T-helper 1 cell treated with Interleukin-12 subunit alpha and Interleukin-12 subunit beta and Interleukin-4 antibody, amounts not matched to agents 30 ng/mL and 1 ng/mL, for 36 hours (primary cell): ENCODE measurements around the gene TRIM15. TPM values are rescaled to one million over a fixed set of nuclear protein-coding genes. Genes with fewer than 3 reads are reported as not detected.

ENCODE experiments used
- total RNA-seq: library from RNA; stranded (reverse); gene quantifications from 2 replicates; pipeline ENCODE4 v1.2.3, GENCODE V29; 2022

TRIM15 gene
- total RNA-seq, 1 donor from 2014 or later, result 0.76 TPM

Other genes starting within 250 kb of the TRIM15 start
- gene HLA-A, start 221.0 kb upstream of the TRIM15 start, total RNA-seq, result 2,396 and 2,407 TPM in 2 replicates
- 63.0 and 68.2 TPM in 2 replicates for gene POLR1H, start 102.3 kb upstream of the TRIM15 start, total RNA-seq
- gene PPP1R11, start 96.3 kb upstream of the TRIM15 start, total RNA-seq, result 67.2 and 72.3 TPM in 2 replicates
- not detected in 2 replicates for gene RNF39, start 87.8 kb upstream of the TRIM15 start, total RNA-seq
- not detected in 2 replicates for gene TRIM31, start 50.5 kb upstream of the TRIM15 start, total RNA-seq
- not detected in 2 replicates for gene TRIM40, start 27.4 kb upstream of the TRIM15 start, total RNA-seq
- gene TRIM10, start 2.3 kb upstream of the TRIM15 start, total RNA-seq, result 0.34 and 0.37 TPM in 2 replicates
- gene TRIM26, start 49.9 kb downstream of the TRIM15 start, total RNA-seq, result 72.4 and 74.2 TPM in 2 replicates
- gene TRIM39, start 163.4 kb downstream of the TRIM15 start, total RNA-seq, result 11.3 and 13.9 TPM in 2 replicates
- gene RPP21, start 181.6 kb downstream of the TRIM15 start, total RNA-seq, result 36.7 and 41.1 TPM in 2 replicates